Measurements from ENCODE around the gene SLC26A3.
A peak's percentile ranks its signal among the peaks of the same experiment; 100 is the strongest.

SLC26A3 gene

GRCh38 chr7:107767391-107767790, 35.6 kb downstream of the SLC26A3 start:
- H3K4me3 ChIP-seq (ENCODE audit: low read depth, low read length), result no peak overlapping the region
- DNase-seq (ENCODE audit: low read depth), result no peak
- no peak for TF ChIP-seq CTCF (IDR thresholded peaks at IDR 0.05; ENCODE audit: insufficient read depth, low read depth, low read length, missing control alignments)

GRCh38 chr7:107758667-107759066, 44.4 kb downstream of the SLC26A3 start:
- no peak for DNase-seq (ENCODE audit: low read depth)
- H3K4me3 ChIP-seq (ENCODE audit: low read depth, low read length), result no peak overlapping the region
- TF ChIP-seq CTCF (IDR thresholded peaks at IDR 0.05; ENCODE audit: insufficient read depth, low read depth, low read length, missing control alignments), result no peak

- H3K4me3 ChIP-seq (ENCODE audit: low read depth, low read length), result no peak overlapping the region
- DNase-seq (ENCODE audit: low read depth), result no peak
- no peak for TF ChIP-seq CTCF (IDR thresholded peaks at IDR 0.05; ENCODE audit: insufficient read depth, low read depth, low read length, missing control alignments)
Observed at GRCh38 chr7:107754642-107755041, 48.4 kb downstream of the SLC26A3 start.

- DNase-seq (ENCODE audit: low read depth), result no peak
- no peak for TF ChIP-seq CTCF (IDR thresholded peaks at IDR 0.05; ENCODE audit: insufficient read depth, low read depth, low read length, missing control alignments)
- H3K4me3 ChIP-seq (ENCODE audit: low read depth, low read length), result no peak overlapping the region
Observed at GRCh38 chr7:107751113-107751512, 51.9 kb downstream of the SLC26A3 start.

GRCh38 chr7:107746006-107746405, 57.0 kb downstream of the SLC26A3 start:
- H3K4me3 ChIP-seq (ENCODE audit: low read depth, low read length), result no peak overlapping the region
- TF ChIP-seq CTCF (IDR thresholded peaks at IDR 0.05; ENCODE audit: insufficient read depth, low read depth, low read length, missing control alignments), result no peak
- no peak for DNase-seq (ENCODE audit: low read depth)

- TF ChIP-seq CTCF (IDR thresholded peaks at IDR 0.05; ENCODE audit: insufficient read depth, low read depth, low read length, missing control alignments), result no peak
- no peak for DNase-seq (ENCODE audit: low read depth)
- H3K4me3 ChIP-seq (ENCODE audit: low read depth, low read length), result peak overlapping the region; percentile 81
Observed at GRCh38 chr7:107744345-107744750, 58.7 kb downstream of the SLC26A3 start.

GRCh38 chr7:107743567-107744344, 59.3 kb downstream of the SLC26A3 start, which contains the start of gene CBLL1:
Gene CBLL1, plus strand, starts transcription at chr7:107744142. Its CDS starts 22 bp downstream, at chr7:107744164.
- peak; percentile 98 for DNase-seq (ENCODE audit: low read depth)
- TF ChIP-seq CTCF (IDR thresholded peaks at IDR 0.05; ENCODE audit: insufficient read depth, low read depth, low read length, missing control alignments), result peak; percentile 69

More at GRCh38 chr7:107743567-107744344, 59.3 kb downstream of the SLC26A3 start, which contains the start of gene CBLL1:
- peak within 1 kb of the TSS; percentile 81 for H3K4me3 ChIP-seq (ENCODE audit: low read depth, low read length)
